Osteocyte (in vitro differentiated cells): ENCODE data around the gene PRDM8. TPM values are rescaled to one million over a fixed set of nuclear protein-coding genes. Genes with fewer than 3 reads are reported as not detected.

Source experiments
- DNase-seq: peaks from one replicate; pipeline ENCODE4 v3.0.0; 2021; ENCODE audit warnings: mixed read lengths; ENCODE audit not compliant: unreplicated experiment; ENCODE audit errors: extremely low spot score
- H3K27ac Mint-ChIP-seq: one replicate; pipeline ENCODE4 v1.8.0; 2021; ENCODE audit warnings: mild to moderate bottlenecking, mixed read lengths; ENCODE audit not compliant: unreplicated experiment
- H3K27me3 Mint-ChIP-seq: one replicate; pipeline ENCODE4 v1.8.0; 2021; ENCODE audit warnings: mixed read lengths; ENCODE audit not compliant: unreplicated experiment
- H3K36me3 Mint-ChIP-seq: one replicate; pipeline ENCODE4 v1.8.0; 2021; ENCODE audit warnings: mixed read lengths; ENCODE audit not compliant: unreplicated experiment
- H3K4me1 Mint-ChIP-seq: one replicate; pipeline ENCODE4 v1.8.0; 2021; ENCODE audit warnings: mixed read lengths; ENCODE audit not compliant: unreplicated experiment
- H3K4me3 Mint-ChIP-seq: one replicate; pipeline ENCODE4 v1.8.0; 2021; ENCODE audit warnings: mild to moderate bottlenecking, moderate library complexity, mixed read lengths; ENCODE audit not compliant: unreplicated experiment
- H3K9me3 Mint-ChIP-seq: one replicate; pipeline ENCODE4 v1.8.0; 2021; ENCODE audit warnings: mixed read lengths; ENCODE audit not compliant: unreplicated experiment
- CTCF ChIP-seq: fragments of 200-600 bp; sonication (generic); IDR thresholded peaks from 2 replicates; pipeline ENCODE4 v1.5.0; 2021; ENCODE audit warnings: antibody characterized with exemption, mild to moderate bottlenecking, moderate library complexity
- total RNA-seq: library from RNA; stranded (reverse); gene quantifications from 2 replicates; pipeline ENCODE4 v1.2.1, GENCODE V29; 2021

Gene PRDM8
- total RNA-seq, 1 donor from 2014 or later: 0.13 TPM

GRCh38 chr4:80253510-80253909 is 56.2 kb downstream of the PRDM8 start:
- no peak for DNase-seq
- H3K9me3 Mint-ChIP-seq: no peaks in the 10 kb centered on the region
- no peak overlapping the region for H3K4me3 Mint-ChIP-seq
- TF ChIP-seq CTCF: no peak
- peaks cover 15% of the 10 kb centered on the region for H3K4me1 Mint-ChIP-seq
- no peak overlapping the region for H3K27ac Mint-ChIP-seq
- H3K36me3 Mint-ChIP-seq: no peaks in the 10 kb centered on the region
- no peaks in the 10 kb centered on the region for H3K27me3 Mint-ChIP-seq

Other genes starting within 250 kb of the PRDM8 start
- 35.3 and 39.1 TPM in 2 replicates for gene ANTXR2, start 124.3 kb upstream of the PRDM8 start, total RNA-seq
- gene FGF5, start 69.2 kb downstream of the PRDM8 start, total RNA-seq: 7.0 and 8.2 TPM in 2 replicates
- gene CFAP299, start 138.2 kb downstream of the PRDM8 start, total RNA-seq: not detected in 2 replicates